ENCODE data around the gene LEMD3. TPM values are rescaled to one million over a fixed set of nuclear protein-coding genes. Genes with fewer than 3 reads are reported as not detected.

Gene LEMD3
- total and polyA plus RNA-seq, 2 of the 8 experiments (the other 6 are each of a cell fraction or from before 2014, with no cell fraction given), result 5.8 to 33.2 TPM

DNA sequence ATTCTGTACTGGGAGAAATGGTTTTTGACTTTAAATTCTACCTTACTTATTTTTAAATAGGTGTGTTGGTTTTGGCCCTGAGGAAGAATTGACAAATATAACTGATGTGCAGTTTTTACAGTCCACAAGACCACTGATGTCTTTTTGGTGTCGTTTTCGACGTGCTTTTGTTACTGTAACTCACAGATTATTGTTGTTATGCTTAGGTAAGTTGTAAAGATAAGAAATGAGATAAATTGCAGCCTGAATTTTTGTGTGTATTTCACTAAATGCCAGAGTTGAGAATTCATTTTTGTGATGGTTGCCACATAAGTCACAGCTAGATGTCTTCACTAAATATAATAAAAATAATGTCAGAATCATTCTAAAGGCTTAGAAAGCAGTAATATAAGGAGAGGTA is 69.2 kb downstream of the LEMD3 start (continued):
- no peak for TF ChIP-seq PHF8 (conservative IDR thresholded peaks at IDR 0.05; ENCODE audit: low read depth, low read length)
- no peak for TF ChIP-seq SP1 (IDR thresholded peaks at IDR 0.05; ENCODE audit: low read depth, low read length)

Data from H1 (cell line).